22Rv1 (cell line): ENCODE measurements around the gene FBXL19.

ENCODE experiments used
- CTCF ChIP-seq: fragments of 450-650 bp; IDR thresholded peaks from 2 replicates; pipeline ENCODE4 v1.5.1; 2017; ENCODE audit warnings: mild to moderate bottlenecking
- ZFX ChIP-seq: fragments of 450-650 bp; IDR thresholded peaks from 2 replicates; pipeline ENCODE4 v1.6.1; 2017; ENCODE audit warnings: antibody characterized with exemption, borderline replicate concordance

DNA sequence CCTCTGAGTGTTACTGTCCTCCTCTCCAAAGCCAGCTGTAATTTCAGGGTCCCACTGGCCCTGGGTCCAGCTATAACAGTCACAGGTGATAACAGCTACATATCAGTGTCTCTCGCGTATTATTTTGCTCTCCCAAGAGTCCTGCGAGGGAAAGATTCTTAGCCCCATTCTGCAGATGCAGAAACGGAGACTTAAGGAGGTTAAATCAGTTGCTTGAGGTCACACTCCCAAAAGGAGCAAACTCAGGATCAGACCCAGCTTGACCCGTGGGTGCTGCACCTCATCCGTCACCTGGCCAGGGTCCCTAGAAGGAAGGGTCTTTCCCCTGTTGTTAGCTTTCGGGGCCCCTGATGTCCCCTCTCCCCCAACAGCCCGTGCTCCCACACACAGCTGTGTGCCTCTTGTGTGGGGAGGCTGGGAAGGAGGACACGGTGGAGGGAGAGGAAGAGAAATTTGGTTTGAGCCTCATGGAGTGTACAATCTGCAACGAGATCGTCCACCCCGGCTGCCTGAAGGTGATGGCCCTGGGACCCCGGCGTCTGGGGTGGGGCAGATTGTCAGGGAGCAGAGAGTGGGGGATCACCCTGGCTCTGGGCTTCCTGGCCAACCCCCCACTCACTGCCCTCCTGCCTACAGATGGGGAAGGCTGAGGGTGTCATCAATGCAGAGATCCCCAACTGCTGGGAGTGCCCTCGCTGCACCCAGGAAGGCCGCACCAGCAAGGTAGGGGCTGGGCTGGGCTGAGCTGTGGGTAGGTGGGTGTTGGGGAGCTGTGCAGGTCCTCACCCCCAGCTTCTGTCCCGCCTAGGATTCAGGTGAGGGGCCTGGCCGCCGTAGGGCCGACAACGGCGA, 3.8 kb downstream of the FBXL19 start:
- TF ChIP-seq CTCF = no peak
- no peak for TF ChIP-seq ZFX
